Keratinocyte (primary cell): ENCODE data around the gene GSN. TPM values are rescaled to one million over a fixed set of nuclear protein-coding genes. Genes with fewer than 3 reads are reported as not detected.

Experiments
- DNase-seq: peaks from one replicate; pipeline ENCODE4 v3.0.0-alpha.2; 2011; ENCODE audit warnings: low read depth, missing footprints, low spot score
- FAIRE-seq: peaks from 2 replicates; lab custom pipeline; 2011; peaks lifted over from hg19 to GRCh38; lab: Jason Lieb, UNC
- H2AFZ ChIP-seq: 2 replicates; pipeline ENCODE4 v1.6.0; 2012; ENCODE audit warnings: low read length, control low read depth, inconsistent platforms; ENCODE audit not compliant: control insufficient read depth
- H3K27ac ChIP-seq: 2 replicates; pipeline ENCODE4 v1.5.1; 2011; ENCODE audit warnings: low read length; ENCODE audit not compliant: control insufficient read depth, insufficient read depth
- H3K27me3 ChIP-seq: 3 replicates; pipeline ENCODE4 v1.6.0; 2011; ENCODE audit warnings: low read length; ENCODE audit not compliant: control insufficient read depth, insufficient read depth; ENCODE audit errors: extremely low read depth
- H3K36me3 ChIP-seq, 2 experiments: 2 replicates in 1 of 2; 3 replicates in 1 of 2; pipeline ENCODE4 v1.5.1; 2011; ENCODE audit warnings: low read length in 2 of 2, mild to moderate bottlenecking in 1 of 2; ENCODE audit not compliant: control insufficient read depth in 2 of 2, insufficient read depth in 2 of 2; ENCODE audit errors: extremely low read depth in 1 of 2
- H3K4me1 ChIP-seq: 3 replicates; pipeline ENCODE4 v1.5.1; 2011; ENCODE audit warnings: low read length; ENCODE audit not compliant: control insufficient read depth, insufficient read depth; ENCODE audit errors: extremely low read depth
- H3K4me2 ChIP-seq: 3 replicates; pipeline ENCODE4 v1.6.0; 2011; ENCODE audit warnings: low read depth, low read length; ENCODE audit not compliant: control insufficient read depth, insufficient read depth; ENCODE audit errors: extremely low read depth
- H3K4me3 ChIP-seq, 3 experiments: fragments of 200-600 bp in 1 of 3; sonication (generic) in 1 of 3; 2 replicates in 2 of 3; 3 replicates in 1 of 3; pipeline ENCODE4 v1.5.1; 2011 to 2016; ENCODE audit warnings: low read length in 3 of 3, mild to moderate bottlenecking in 3 of 3, control low read depth in 2 of 3, inconsistent platforms in 1 of 3, low read depth in 1 of 3, mixed read lengths in 1 of 3, mixed run types in 1 of 3, moderate library complexity in 1 of 3; ENCODE audit not compliant: control insufficient read depth in 2 of 3, insufficient read depth in 2 of 3; ENCODE audit errors: extremely low read depth in 1 of 3
- H3K79me2 ChIP-seq: 2 replicates; pipeline ENCODE4 v1.6.0; 2012; ENCODE audit warnings: low read length; ENCODE audit not compliant: control insufficient read depth, insufficient read depth
- H3K9ac ChIP-seq: 3 replicates; pipeline ENCODE4 v1.6.0; 2011; ENCODE audit warnings: low read length; ENCODE audit not compliant: control insufficient read depth, insufficient read depth; ENCODE audit errors: extremely low read depth
- H3K9me1 ChIP-seq: 3 replicates; pipeline ENCODE4 v1.6.0; 2011; ENCODE audit warnings: low read length; ENCODE audit not compliant: control insufficient read depth, insufficient read depth; ENCODE audit errors: extremely low read depth
- H3K9me3 ChIP-seq: 2 replicates; pipeline ENCODE4 v1.5.1; 2012; ENCODE audit warnings: low read depth, low read length; ENCODE audit not compliant: control insufficient read depth
- H4K20me1 ChIP-seq: 3 replicates; pipeline ENCODE4 v1.6.0; 2011; ENCODE audit warnings: low read length; ENCODE audit not compliant: control insufficient read depth, insufficient read depth; ENCODE audit errors: extremely low read depth
- EZH2 ChIP-seq: IDR thresholded peaks from one replicate; pipeline ENCODE4 v1.6.1; 2012; ENCODE audit warnings: inconsistent platforms, mild to moderate bottlenecking, low read length, moderate library complexity
- dilution Hi-C: fragments of 300-500 bp; cut with MboI; formaldehyde crosslinking; loops from one replicate; pipeline ENCODE4 v1.7.0; 2020; ENCODE audit warnings: low sequenced_read_pairs; ENCODE audit not compliant: extremely low pct_ligation_motif_present
- polyA plus RNA-seq, 5 experiments: library from polyadenylated mRNA; depleted of rRNA in 3 of 5; stranded (reverse) in 3 of 5; stranded (forward) in 1 of 5; unstranded in 1 of 5; fragments of >200 nt; gene quantifications; 1 replicate in 1 of 5; 2 replicates in 3 of 5; 3 replicates in 1 of 5; pipeline versions ENCODE4 v1.2.1 to v1.2.3, GENCODE V29; 2011 to 2012; ENCODE audit warnings: missing spikeins in 2 of 5, low read depth in 1 of 5, low replicate concordance in 1 of 5
- TF ChIP-seq, protein P1 (sequence below), 3 experiments: IDR thresholded peaks in 1 of 3; conservative IDR thresholded peaks in 1 of 3; optimal IDR thresholded peaks in 1 of 3; 2 replicates in 2 of 3; 3 replicates in 1 of 3; pipeline versions ENCODE3 to v1.5.1; 2011; ENCODE audit warnings: low read length in 3 of 3, mild to moderate bottlenecking in 3 of 3, moderate library complexity in 2 of 3, control low read depth in 1 of 3, inconsistent platforms in 1 of 3; ENCODE audit not compliant: insufficient read depth in 2 of 3; ENCODE audit errors: extremely low read depth in 1 of 3

Gene GSN
- polyA plus RNA-seq, 1 donor (not counting 4 experiments of a cell fraction or from before 2014, with no cell fraction given), result 166 TPM

DNA sequence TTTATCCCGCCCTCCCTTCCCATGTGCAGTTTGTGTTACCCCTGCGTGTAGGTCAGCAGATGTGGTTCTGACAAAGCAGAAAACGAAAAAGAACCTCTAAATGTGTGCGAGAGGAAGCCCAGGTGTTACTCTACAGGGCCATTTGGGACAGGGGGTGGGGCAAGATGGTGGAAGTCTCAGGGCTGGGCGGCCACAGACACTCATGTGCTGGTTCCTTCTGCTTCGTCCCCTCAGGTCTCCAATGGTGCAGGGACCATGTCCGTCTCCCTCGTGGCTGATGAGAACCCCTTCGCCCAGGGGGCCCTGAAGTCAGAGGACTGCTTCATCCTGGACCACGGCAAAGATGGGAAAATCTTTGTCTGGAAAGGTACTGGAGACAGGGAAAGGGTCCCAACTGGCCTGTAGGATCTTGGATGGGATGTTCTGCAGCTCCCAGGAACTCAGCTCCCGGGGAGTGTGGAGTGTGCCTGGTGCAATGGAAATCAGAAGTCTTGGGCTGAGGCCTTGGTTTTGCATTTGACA, 49.0 kb downstream of the GSN start:
- no peaks in the 10 kb centered on the region for H3K27me3 ChIP-seq
- H3K9me3 ChIP-seq, result no peaks in the 10 kb centered on the region
- dilution Hi-C loops, result no loop called here
- no peak overlapping the region for H3K4me2 ChIP-seq
- TF ChIP-seq, protein P1, sequence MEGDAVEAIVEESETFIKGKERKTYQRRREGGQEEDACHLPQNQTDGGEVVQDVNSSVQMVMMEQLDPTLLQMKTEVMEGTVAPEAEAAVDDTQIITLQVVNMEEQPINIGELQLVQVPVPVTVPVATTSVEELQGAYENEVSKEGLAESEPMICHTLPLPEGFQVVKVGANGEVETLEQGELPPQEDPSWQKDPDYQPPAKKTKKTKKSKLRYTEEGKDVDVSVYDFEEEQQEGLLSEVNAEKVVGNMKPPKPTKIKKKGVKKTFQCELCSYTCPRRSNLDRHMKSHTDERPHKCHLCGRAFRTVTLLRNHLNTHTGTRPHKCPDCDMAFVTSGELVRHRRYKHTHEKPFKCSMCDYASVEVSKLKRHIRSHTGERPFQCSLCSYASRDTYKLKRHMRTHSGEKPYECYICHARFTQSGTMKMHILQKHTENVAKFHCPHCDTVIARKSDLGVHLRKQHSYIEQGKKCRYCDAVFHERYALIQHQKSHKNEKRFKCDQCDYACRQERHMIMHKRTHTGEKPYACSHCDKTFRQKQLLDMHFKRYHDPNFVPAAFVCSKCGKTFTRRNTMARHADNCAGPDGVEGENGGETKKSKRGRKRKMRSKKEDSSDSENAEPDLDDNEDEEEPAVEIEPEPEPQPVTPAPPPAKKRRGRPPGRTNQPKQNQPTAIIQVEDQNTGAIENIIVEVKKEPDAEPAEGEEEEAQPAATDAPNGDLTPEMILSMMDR (optimal IDR thresholded peaks at IDR 0.05 in 1 of 3, IDR thresholded peaks at IDR 0.05 in 1 of 3, conservative IDR thresholded peaks at IDR 0.05 in 1 of 3; ENCODE audit: extremely low read depth in 1 of 3, insufficient read depth in 2 of 3, low read length in 3 of 3), result no peak
- no peak for TF ChIP-seq EZH2
- no peak overlapping the region for H3K4me3 ChIP-seq
- DNase-seq (no peak), FAIRE-seq (no peak)
- H4K20me1 ChIP-seq, result no peaks in the 10 kb centered on the region
- H3K4me1 ChIP-seq, result no peaks in the 10 kb centered on the region
- H2AFZ ChIP-seq, result no peak overlapping the region
- H3K9ac ChIP-seq, result no peak overlapping the region
- no peak overlapping the region for H3K27ac ChIP-seq
- H3K36me3 ChIP-seq, result peaks cover 11 to 39% of the 10 kb centered on the region in 2 experiments
- H3K9me1 ChIP-seq, result no peaks in the 10 kb centered on the region
- H3K79me2 ChIP-seq, result no peaks in the 10 kb centered on the region

DNA sequence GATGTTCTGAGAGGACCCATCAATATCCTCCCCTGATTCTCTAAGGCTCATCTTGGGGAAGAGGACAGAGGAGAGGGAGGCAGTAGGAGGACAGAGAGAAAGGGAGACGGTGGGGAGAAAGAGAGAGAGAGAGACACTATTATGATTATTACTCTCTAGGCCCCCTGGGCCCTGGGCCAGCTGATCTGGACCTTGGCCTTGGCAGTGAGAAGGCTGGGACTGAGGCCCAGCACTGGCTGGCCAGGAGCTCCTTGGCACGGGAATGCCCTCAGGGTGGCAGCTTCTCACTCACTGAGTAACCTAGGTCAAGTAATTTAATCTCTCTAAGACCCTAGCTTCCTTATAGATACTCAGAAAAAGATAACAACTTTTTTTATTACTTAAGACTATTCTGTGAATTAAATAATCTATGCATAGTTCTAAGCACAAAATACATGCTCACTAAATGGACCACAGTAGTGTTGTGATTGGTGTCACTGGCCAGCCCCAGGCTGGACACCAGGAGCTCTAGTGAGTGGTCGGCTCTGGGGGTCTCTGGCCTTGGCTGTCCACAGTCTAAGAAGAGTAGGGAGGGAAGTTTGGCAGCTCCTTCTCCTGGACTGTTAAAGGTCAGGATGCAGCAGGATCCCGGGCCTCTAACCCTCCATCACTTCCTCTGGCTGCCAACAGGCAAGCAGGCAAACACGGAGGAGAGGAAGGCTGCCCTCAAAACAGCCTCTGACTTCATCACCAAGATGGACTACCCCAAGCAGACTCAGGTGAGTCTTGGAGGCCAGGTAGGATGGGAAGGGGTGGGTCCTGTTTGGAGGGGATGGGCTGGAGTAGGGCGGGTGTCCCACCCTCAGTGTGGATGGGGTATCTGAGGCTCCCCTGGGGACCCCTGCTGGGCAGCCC, 50.0 kb downstream of the GSN start:
- peaks cover 7% of the 10 kb centered on the region for H3K4me1 ChIP-seq
- no peak overlapping the region for H3K9ac ChIP-seq
- no peaks in the 10 kb centered on the region for H3K79me2 ChIP-seq
- H3K9me3 ChIP-seq, result no peaks in the 10 kb centered on the region
- FAIRE-seq (no peak), DNase-seq (no peak)
- H3K4me3 ChIP-seq, result no peak overlapping the region
- dilution Hi-C loops, result no loop called here
- no peaks in the 10 kb centered on the region for H3K9me1 ChIP-seq
- H2AFZ ChIP-seq, result no peak overlapping the region
- H4K20me1 ChIP-seq, result no peaks in the 10 kb centered on the region
- H3K27ac ChIP-seq, result no peak overlapping the region
- peaks cover 11 to 33% of the 10 kb centered on the region in 2 experiments for H3K36me3 ChIP-seq
- H3K27me3 ChIP-seq, result no peaks in the 10 kb centered on the region
- no peak overlapping the region for H3K4me2 ChIP-seq
- no peak for TF ChIP-seq EZH2
- TF ChIP-seq, protein P1 (optimal IDR thresholded peaks at IDR 0.05 in 1 of 3, IDR thresholded peaks at IDR 0.05 in 1 of 3, conservative IDR thresholded peaks at IDR 0.05 in 1 of 3; ENCODE audit: extremely low read depth in 1 of 3, insufficient read depth in 2 of 3, low read length in 3 of 3), result no peak
